GM21619 (cell line): ENCODE measurements around the gene MYH9.
"Not testable (repeated sequence)": the region's sequence is repeated elsewhere in the genome, so short reads cannot be mapped to it uniquely, and the experiment has no call there.

ENCODE experiments used
- ATAC-seq: cut with Tn5 transposase; IDR thresholded peaks from one replicate; pipeline ENCODE4 v1.9.1; 2021; ENCODE audit not compliant: unreplicated experiment

The MYH9 gene

DNA sequence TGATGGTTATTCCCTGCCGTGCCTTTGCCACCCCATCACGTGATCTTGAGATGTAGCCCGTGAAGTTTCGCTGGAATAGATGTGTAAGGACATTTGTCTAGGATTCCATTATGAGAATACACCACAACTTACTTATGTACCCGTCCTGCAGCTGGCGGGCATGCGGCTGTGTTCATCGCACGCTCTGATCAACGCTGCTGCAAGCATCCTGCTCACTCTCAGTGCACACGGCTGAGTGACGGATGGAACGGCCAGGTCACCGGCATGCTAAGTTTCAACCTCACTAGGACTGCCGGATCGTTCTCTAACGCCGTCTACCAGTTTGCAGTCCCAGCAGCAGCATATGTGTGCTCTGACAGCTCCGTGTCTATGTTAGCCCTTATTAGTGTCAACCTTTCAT, 90.2 kb downstream of the MYH9 start:
- no peak for ATAC-seq

DNA sequence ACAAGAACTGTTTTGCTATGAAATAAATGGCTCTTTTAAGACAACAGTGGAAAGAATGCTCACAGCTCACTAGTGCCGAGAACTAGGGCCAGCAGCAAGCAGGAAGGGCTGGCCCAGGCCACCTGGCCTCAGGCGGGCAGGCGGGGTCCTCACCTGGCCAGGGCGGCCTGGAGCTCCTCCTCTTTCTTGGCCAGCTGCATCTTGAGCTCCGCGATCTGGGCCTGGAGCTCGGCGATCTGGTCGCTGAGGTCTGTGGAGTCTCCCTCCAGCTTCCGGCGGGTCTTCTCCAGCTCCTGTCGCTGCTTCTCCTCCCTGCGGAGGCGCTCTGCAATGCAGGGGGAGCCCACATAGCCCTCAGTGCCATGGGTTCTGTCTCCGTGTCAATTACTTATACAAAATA, 91.1 kb downstream of the MYH9 start:
- ATAC-seq, result no peak

GRCh38 chr22:36295247-36295646, 92.5 kb downstream of the MYH9 start:
- no peak for ATAC-seq

- ATAC-seq, result no peak
These were observed 93.0 kb downstream of the MYH9 start for GRCh38 chr22:36294801-36295200.

GRCh38 chr22:36294293-36294620, 93.5 kb downstream of the MYH9 start:
- no peak for ATAC-seq

GRCh38 chr22:36293606-36294292, 94.0 kb downstream of the MYH9 start:
- ATAC-seq, result no peak

DNA sequence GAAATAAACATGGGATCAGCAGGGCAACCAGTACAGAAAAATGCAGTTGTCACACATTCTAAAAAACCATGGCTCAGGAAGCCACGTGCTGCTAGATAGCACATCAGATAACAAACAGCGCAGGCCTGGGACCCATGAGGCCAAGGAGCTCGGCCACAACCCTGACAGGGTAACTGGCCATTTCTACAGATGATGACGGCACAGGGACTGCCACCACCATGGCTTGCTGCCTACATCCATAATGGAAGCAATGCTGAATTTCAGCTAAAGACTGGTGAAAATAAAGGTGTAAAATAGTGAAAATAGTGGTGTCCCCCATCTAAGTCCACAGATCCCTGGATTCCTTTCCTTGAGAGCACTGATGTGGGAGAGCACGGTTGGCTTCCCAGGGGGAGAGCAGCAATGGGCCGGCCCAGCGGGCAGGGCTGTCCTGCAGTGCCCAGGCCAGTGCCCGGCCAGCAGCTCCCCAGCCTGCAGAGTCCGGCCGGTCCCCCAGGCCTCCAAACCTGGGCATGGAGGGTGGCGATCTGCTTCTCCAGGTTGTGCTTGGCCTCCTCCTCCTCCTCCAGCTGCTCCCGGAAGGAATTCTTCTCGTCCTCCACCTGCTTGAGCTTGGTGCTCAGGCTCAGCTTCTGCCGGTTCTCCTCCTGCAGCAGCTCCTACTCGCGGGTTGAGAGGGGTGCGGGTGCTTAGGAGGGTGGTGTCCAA, 94.8 kb downstream of the MYH9 start:
- no peak for ATAC-seq

GRCh38 chr22:36291831-36292740, 95.7 kb downstream of the MYH9 start:
- ATAC-seq, result no peak

GRCh38 chr22:36290391-36291075, 97.2 kb downstream of the MYH9 start:
- ATAC-seq, result not testable (repeated sequence)

- not testable (repeated sequence) for ATAC-seq
These were observed 97.8 kb downstream of the MYH9 start for GRCh38 chr22:36289948-36290371.

DNA sequence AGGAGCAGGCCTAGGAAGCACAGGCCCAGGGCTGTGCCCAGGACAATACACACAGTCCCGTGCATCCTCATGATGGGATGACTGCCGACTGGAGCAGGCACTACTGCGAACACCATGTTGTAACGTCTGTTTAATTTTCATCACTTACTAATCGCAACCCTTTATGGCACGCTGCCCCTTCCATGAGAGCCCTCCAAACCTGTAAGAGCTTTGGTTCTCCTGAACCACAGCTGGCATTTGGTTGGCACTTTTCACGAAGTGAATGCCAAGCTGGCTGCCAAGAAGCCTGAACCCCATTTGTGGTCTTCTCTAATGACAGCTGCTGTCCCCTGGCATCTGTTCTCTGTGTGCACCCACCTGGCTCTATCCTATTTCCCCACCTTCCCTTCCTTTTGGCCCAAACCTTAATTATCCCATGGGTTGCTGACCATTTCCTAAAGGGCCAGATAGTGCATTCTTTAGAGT, 98.3 kb downstream of the MYH9 start:
- no peak for ATAC-seq

- ATAC-seq, result no peak
These were observed 99.0 kb downstream of the MYH9 start for GRCh38 chr22:36288571-36289405.

GRCh38 chr22:36287881-36288515, 99.8 kb downstream of the MYH9 start:
- no peak for ATAC-seq

- no peak for ATAC-seq
These were observed 101.4 kb downstream of the MYH9 start for GRCh38 chr22:36286096-36286957.

GRCh38 chr22:36285545-36285944, 102.2 kb downstream of the MYH9 start:
- ATAC-seq, result no peak

DNA sequence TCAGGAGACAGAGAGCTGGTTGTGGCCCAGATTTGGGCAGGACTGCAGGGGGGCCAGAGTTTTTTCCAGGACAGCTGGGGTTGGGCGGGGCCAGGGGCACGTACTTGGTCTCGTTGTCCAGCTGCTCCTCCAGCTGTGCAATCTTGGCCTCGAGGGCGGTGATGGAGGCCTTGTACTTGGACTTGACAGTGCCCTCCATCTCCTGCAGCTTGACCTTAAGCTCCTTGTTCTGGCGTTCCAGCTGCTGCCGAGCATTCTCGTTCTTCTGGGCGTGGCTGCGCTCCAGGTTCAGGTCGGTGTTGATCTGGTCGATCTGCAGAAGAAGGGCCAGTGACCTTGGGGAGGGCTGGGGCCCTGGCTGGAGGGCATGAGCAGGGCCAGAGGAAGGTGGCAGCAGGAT, 102.8 kb downstream of the MYH9 start:
- no peak for ATAC-seq

GRCh38 chr22:36284171-36284571, 103.6 kb downstream of the MYH9 start:
- ATAC-seq, result no peak

DNA sequence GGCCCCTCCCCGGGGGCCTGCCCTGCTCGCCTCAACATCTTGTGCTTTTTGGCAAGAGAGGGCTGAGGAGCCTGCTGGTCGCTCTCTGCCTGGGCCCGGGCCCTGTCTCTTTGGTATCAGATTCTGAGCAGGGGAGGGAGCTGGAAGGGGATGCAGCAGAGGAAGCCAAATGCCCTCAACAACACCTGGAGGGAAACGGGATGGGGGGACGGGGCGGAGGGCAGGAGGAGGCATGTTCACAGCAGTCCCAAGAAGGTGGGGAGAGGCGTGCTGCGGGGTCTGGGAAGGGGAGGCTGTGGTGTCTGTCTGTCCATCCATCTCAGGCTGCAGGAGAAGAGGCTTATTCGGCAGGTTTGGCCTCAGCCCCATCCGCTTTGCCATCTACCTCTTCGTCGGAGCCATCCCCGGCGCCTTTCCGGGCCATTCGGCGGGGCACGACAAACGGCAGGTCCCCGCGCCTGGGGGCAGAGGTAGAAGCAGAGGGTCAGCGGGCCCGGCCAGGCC, 105.4 kb downstream of the MYH9 start:
- ATAC-seq, result no peak
